HEK293 (cell line): ENCODE data around the gene SPO11.

Source experiments
- BCL11A ChIP-seq: fragments of 450-650 bp; formaldehyde crosslinking; IDR thresholded peaks from 2 replicates; pipeline ENCODE4 v1.5.1; 2016; ENCODE audit warnings: low read depth, missing biosample characterization, missing genetic modification characterization
- CTCF ChIP-seq: fragments of 450-650 bp; formaldehyde crosslinking; IDR thresholded peaks from 2 replicates; pipeline ENCODE4 v1.5.1; 2016; ENCODE audit warnings: missing biosample characterization, missing genetic modification characterization
- MYNN ChIP-seq: fragments of 450-650 bp; formaldehyde crosslinking; IDR thresholded peaks from 2 replicates; pipeline ENCODE4 v1.5.1; 2016; ENCODE audit warnings: missing biosample characterization, missing genetic modification characterization, borderline replicate concordance
- MZF1 ChIP-seq: fragments of 450-650 bp; formaldehyde crosslinking; IDR thresholded peaks from 2 replicates; pipeline ENCODE4 v1.5.1; 2017; ENCODE audit warnings: missing biosample characterization, missing genetic modification characterization, borderline replicate concordance
- PATZ1 ChIP-seq: fragments of 450-650 bp; formaldehyde crosslinking; IDR thresholded peaks from 2 replicates; pipeline ENCODE4 v1.5.1; 2016; ENCODE audit warnings: missing biosample characterization, missing genetic modification characterization
- REST ChIP-seq: fragments of 450-650 bp; formaldehyde crosslinking; IDR thresholded peaks from 2 replicates; pipeline ENCODE4 v1.5.1; 2016; ENCODE audit warnings: missing biosample characterization, missing genetic modification characterization
- TCF7L2 ChIP-seq: IDR thresholded peaks from 2 replicates; pipeline ENCODE4 v1.6.1; 2011; ENCODE audit warnings: low read depth, mild to moderate bottlenecking, inconsistent platforms, low read length, moderate library complexity, borderline replicate concordance
- ZBTB44 ChIP-seq: fragments of 450-650 bp; IDR thresholded peaks from 2 replicates; pipeline ENCODE4 v1.5.1; 2018; ENCODE audit warnings: missing biosample characterization, mild to moderate bottlenecking, missing genetic modification characterization
- ZBTB49 ChIP-seq: fragments of 450-650 bp; formaldehyde crosslinking; IDR thresholded peaks from 2 replicates; pipeline ENCODE4 v1.5.1; 2016; ENCODE audit warnings: missing biosample characterization, missing genetic modification characterization, low read depth
- ZNF140 ChIP-seq: fragments of 450-650 bp; formaldehyde crosslinking; IDR thresholded peaks from 2 replicates; pipeline ENCODE4 v1.5.1; 2016; ENCODE audit warnings: missing biosample characterization, missing genetic modification characterization
- ZNF280C ChIP-seq: fragments of 450-650 bp; formaldehyde crosslinking; IDR thresholded peaks from 2 replicates; pipeline ENCODE4 v1.5.1; 2016; ENCODE audit warnings: missing biosample characterization, missing genetic modification characterization
- ZNF664 ChIP-seq: fragments of 450-650 bp; formaldehyde crosslinking; IDR thresholded peaks from 2 replicates; pipeline ENCODE4 v1.5.1; 2016; ENCODE audit warnings: missing biosample characterization, missing genetic modification characterization
- ZNF791 ChIP-seq: fragments of 450-650 bp; formaldehyde crosslinking; IDR thresholded peaks from 2 replicates; pipeline ENCODE4 v1.5.1; 2016; ENCODE audit warnings: missing biosample characterization, missing genetic modification characterization
- ZSCAN5A ChIP-seq: fragments of 450-650 bp; formaldehyde crosslinking; IDR thresholded peaks from 2 replicates; pipeline ENCODE4 v1.5.1; 2016; ENCODE audit warnings: missing biosample characterization, missing genetic modification characterization

- TF ChIP-seq REST (no peak), ZNF791 (tag by site-specific recombination) (no peak), CTCF (tag by site-specific recombination) (no peak), ZBTB44 (tag by site-specific recombination) (no peak), ZNF140 (tag by site-specific recombination) (no peak), ZSCAN5A (tag by site-specific recombination) (no peak), PATZ1 (tag by site-specific recombination) (no peak), ZNF280C (tag by site-specific recombination) (no peak), BCL11A (tag by site-specific recombination) (no peak), MZF1 (tag by site-specific recombination) (no peak), ZBTB49 (tag by site-specific recombination) (no peak), MYNN (tag by site-specific recombination) (no peak), TCF7L2 (no peak), ZNF664 (tag by site-specific recombination) (no peak)
Measured at GRCh38 chr20:57352305-57352704, 22.7 kb downstream of the SPO11 start.
